Measurements from ENCODE around the gene METRNL. TPM values are rescaled to one million over a fixed set of nuclear protein-coding genes. Genes with fewer than 3 reads are reported as not detected.
"Not testable (repeated sequence)": the region's sequence is repeated elsewhere in the genome, so short reads cannot be mapped to it uniquely, and the experiment has no call there.

The METRNL gene
- total RNA-seq, 2 experiments from 2014 or later = 4.7 to 5.9 TPM

- H3K36me3 Mint-ChIP-seq = no peaks in the 10 kb centered on the region
- peak; percentile 35 for DNase-seq
- H3K4me1 Mint-ChIP-seq = peaks cover 14% of the 10 kb centered on the region
- H3K27me3 Mint-ChIP-seq = peaks cover 43% of the 10 kb centered on the region
- no peak overlapping the region for H3K4me3 Mint-ChIP-seq
- H3K27ac Mint-ChIP-seq = no peak overlapping the region
- no peaks in the 10 kb centered on the region for H3K9me3 Mint-ChIP-seq
Observed at GRCh38 chr17:83119987-83120864, 40.8 kb downstream of the METRNL start.

GRCh38 chr17:83121473-83121872, 42.1 kb downstream of the METRNL start:
- DNase-seq, H3K4me3 Mint-ChIP-seq, H3K27ac Mint-ChIP-seq, H3K9me3 Mint-ChIP-seq, H3K36me3 Mint-ChIP-seq: not testable (repeated sequence)
- H3K27me3 Mint-ChIP-seq = peaks cover 56% of the 10 kb centered on the region
- H3K4me1 Mint-ChIP-seq = peaks cover 24% of the 10 kb centered on the region

DNA sequence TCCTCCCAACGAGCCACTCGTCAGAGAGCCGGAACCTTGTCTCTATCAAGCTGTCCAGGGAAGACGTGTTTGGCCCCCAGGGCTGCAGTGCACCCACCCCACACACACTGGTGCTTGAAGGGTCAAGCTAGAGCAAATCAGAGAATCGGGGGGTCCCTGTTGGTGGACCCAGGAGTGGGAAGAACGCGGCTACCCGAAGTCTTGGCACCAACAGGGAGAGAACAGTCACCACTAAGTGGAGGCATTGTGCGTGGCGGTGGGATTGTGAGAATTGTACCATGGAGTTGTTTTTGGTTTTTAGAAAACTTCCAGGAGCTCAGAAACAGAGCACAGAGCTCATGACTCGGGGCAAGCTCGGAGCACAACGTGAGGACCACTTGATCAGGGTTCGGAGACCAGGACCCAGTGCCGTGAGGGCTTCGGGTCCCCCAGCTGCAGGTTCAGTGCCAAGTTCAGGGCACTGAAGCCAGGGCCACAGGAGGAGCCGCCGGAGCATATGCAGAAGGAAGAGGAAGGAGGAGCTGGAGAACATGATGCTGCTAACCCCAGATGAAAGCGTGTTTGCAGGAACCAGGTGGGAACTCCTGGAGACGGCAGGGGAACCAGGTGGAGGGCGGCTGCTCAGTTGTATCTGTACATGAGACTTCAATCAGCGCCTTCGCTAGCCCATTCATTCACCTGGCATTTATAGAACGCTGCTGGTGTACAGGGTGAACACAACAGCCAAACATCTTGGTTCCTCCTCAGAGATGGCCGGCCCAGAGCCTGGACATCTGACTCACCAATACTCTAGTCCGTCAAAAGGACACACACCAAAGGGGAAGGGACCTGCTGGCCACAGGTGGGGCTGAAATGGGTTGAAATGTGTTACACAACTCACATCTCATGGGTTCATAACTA, 42.8 kb downstream of the METRNL start:
- DNase-seq = no peak
- Mint-ChIP-seq H3K27ac (no peak overlapping the region), H3K4me1 (peaks cover 24% of the 10 kb centered on the region), H3K4me3 (no peak overlapping the region), H3K36me3 (no peaks in the 10 kb centered on the region), H3K9me3 (no peaks in the 10 kb centered on the region), H3K27me3 (peaks cover 60% of the 10 kb centered on the region)

GRCh38 chr17:83122834-83123233, 43.4 kb downstream of the METRNL start:
- no peak for DNase-seq
- H3K4me3 Mint-ChIP-seq = no peak overlapping the region
- no peaks in the 10 kb centered on the region for H3K9me3 Mint-ChIP-seq
- peaks cover 60% of the 10 kb centered on the region for H3K27me3 Mint-ChIP-seq
- no peak overlapping the region for H3K27ac Mint-ChIP-seq
- peaks cover 24% of the 10 kb centered on the region for H3K4me1 Mint-ChIP-seq
- H3K36me3 Mint-ChIP-seq = no peaks in the 10 kb centered on the region

DNA sequence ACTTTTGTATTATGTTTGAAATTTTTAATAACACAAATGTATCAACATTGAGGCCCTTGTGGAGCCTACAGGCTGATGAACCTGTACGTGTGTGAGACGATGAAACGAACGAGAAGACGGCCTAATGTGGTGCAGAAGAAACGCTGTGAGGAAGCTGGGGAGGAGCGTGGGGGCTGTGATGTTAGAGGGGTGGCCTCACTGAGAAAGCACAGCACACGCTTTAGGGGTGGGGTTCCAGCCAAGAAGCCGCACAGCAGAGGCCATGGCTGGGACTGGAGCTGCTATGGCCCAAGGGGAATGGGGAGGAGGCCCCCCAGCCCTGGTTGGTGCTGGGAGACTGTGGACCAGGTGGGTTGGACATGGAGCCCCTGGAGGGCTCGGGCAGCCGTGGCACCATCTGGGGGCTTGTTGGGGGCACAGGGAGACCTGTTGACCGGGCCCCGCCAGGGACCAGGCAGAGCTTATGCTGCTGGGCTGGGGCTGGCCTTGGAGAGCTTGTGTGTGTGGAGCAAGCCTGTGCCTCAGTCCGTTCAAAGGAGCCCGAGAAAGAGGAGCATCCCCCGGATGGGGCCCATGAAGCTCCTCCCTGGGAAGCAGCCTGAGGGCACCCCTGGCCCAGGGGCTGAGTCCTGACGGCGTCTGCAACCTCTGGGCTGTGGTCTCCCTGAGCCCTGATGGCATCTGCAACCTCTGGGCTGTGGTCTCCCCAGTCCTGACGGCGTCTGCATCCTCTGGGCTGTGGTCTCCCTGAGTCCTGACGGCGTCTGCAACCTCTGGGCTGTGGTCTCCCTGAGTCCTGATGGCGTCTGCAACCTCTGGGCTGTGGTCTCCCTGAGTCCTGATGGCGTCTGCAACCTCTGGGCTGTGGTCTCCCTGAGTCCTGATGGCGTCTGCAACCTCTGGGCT, 44.7 kb downstream of the METRNL start:
- no peak overlapping the region for H3K27ac Mint-ChIP-seq
- H3K4me3 Mint-ChIP-seq = no peak overlapping the region
- peaks cover 19% of the 10 kb centered on the region for H3K4me1 Mint-ChIP-seq
- peaks cover 54% of the 10 kb centered on the region for H3K27me3 Mint-ChIP-seq
- no peaks in the 10 kb centered on the region for H3K9me3 Mint-ChIP-seq
- DNase-seq = no peak
- no peaks in the 10 kb centered on the region for H3K36me3 Mint-ChIP-seq

DNA sequence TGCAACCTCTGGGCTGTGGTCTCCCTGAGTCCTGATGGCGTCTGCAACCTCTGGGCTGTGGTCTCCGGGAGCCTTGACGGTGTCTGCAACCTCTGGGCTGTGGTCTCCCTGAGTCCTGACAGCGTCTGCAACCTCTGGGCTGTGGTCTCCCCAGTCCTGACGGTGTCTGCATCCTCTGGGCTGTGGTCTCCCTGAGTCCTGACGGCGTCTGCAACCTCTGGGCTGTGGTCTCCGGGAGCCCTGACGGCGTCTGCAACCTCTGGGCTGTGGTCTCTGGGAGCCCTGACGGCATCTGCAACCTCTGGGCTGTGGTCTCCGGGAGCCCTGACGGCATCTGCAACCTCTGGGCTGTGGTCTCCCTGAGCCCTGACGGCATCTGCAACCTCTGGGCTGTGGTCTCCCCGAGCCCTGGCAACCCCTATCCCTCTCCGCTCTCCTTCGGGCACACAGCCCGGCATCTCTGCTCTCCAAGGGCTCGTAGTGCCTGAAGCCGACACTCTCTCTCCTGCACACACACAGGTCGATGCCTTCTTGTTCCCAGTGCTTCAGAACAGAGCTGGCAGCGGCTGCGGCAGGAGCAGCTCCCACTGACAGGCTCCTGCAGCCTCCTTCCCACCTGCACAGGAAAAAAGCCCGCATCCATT, 45.6 kb downstream of the METRNL start:
- Mint-ChIP-seq H3K4me3 (no peak overlapping the region), H3K36me3 (no peaks in the 10 kb centered on the region), H3K27me3 (peaks cover 48% of the 10 kb centered on the region), H3K9me3 (no peaks in the 10 kb centered on the region), H3K4me1 (peaks cover 15% of the 10 kb centered on the region), H3K27ac (no peak overlapping the region)
- no peak for DNase-seq

GRCh38 chr17:83125515-83126274, 46.3 kb downstream of the METRNL start:
- H3K9me3 Mint-ChIP-seq = no peaks in the 10 kb centered on the region
- H3K27ac Mint-ChIP-seq = no peak overlapping the region
- peaks cover 11% of the 10 kb centered on the region for H3K4me1 Mint-ChIP-seq
- H3K4me3 Mint-ChIP-seq = no peak overlapping the region
- no peaks in the 10 kb centered on the region for H3K36me3 Mint-ChIP-seq
- no peak for DNase-seq
- peaks cover 48% of the 10 kb centered on the region for H3K27me3 Mint-ChIP-seq

DNA sequence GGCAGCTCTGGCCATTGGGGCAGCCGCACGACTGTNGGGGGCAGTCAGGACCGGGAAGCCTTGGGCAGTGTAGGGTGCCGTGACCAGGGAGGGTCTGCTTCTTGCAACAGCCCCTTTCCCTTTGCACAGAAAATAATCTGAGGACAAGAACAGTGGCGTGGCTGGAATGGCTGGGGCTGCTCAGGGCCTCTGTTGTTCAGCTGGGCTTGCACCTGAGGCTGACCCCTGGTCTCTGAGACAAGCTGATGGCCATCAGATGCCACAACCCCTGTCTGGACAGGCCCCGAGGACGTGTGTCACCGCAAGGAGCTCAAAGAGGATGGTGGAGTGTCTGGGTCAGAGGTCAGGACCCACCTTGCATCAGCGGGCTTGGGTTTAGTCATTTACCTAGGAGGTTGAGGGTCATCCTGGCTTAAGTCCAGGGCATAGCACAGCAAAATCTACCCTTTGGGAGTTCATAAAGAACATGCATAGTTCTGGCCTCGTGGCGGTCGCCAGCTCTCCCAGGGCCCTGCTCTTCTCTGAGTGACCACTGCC, 46.9 kb downstream of the METRNL start:
- Mint-ChIP-seq H3K27me3 (peaks cover 48% of the 10 kb centered on the region), H3K4me3 (no peak overlapping the region), H3K9me3 (no peaks in the 10 kb centered on the region), H3K4me1 (peaks cover 11% of the 10 kb centered on the region), H3K27ac (no peak overlapping the region), H3K36me3 (no peaks in the 10 kb centered on the region)
- DNase-seq = no peak

GRCh38 chr17:83127431-83128160, 48.2 kb downstream of the METRNL start:
- H3K4me3 Mint-ChIP-seq = no peak overlapping the region
- no peak for DNase-seq
- peaks cover 36% of the 10 kb centered on the region for H3K27me3 Mint-ChIP-seq
- peaks cover 11% of the 10 kb centered on the region for H3K4me1 Mint-ChIP-seq
- H3K36me3 Mint-ChIP-seq = no peaks in the 10 kb centered on the region
- H3K27ac Mint-ChIP-seq = no peak overlapping the region
- no peaks in the 10 kb centered on the region for H3K9me3 Mint-ChIP-seq

DNA sequence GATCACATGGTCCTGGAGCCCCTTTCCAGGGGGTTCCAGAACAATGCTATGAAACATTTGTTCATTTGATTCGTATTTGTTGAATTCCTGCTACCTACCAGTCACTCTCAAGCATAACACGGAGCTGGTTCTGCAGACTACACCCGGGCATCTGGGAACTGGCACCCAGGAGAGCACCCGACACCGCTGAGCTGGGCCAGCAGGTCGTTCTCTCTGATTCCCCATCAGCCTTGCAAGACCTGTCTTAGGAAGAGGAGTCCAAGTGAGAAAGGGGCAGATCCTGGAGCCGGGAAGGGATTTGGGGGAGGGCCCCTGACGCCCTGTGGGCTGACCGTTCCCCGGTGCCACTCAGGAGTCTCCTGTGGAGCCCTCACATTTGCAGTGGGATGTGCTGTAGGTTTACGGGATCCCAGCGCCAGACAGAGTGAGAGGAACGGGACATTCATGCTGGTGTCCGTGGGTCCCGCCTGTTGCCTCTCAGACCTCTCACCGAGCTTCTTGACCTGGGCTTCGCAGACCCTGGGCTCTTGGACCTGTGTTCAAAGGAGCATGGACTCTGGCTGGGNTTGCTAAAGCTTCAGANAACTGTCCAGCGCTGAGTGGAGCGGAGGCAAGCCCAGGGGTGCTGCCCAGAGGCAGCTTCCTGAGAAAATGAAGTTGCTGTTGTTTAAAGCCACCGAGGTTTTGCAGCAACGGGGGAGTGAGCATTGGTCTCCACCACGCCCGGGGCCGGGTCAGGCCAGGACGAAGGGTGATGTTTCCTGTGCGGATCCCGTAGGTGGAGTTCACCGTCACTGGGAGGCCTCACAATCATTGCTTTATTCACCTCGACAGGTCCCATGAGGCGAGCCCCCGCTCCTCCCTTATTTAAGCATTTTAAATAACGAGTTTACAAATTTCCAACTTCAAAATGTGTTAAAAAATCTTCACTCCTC, 49.2 kb downstream of the METRNL start:
- Mint-ChIP-seq H3K27me3 (peaks cover 26% of the 10 kb centered on the region), H3K4me1 (peaks cover 11% of the 10 kb centered on the region)
- no peak for DNase-seq

GRCh38 chr17:83129676-83130075, 50.3 kb downstream of the METRNL start:
- no peak for DNase-seq

More for the DNA sequence above, 49.2 kb downstream of the METRNL start:
- H3K4me3 Mint-ChIP-seq = no peak overlapping the region
- H3K36me3 Mint-ChIP-seq = no peaks in the 10 kb centered on the region
- no peak overlapping the region for H3K27ac Mint-ChIP-seq
- H3K9me3 Mint-ChIP-seq = no peaks in the 10 kb centered on the region

GRCh38 chr17:83131401-83132011, 52.1 kb downstream of the METRNL start:
- Mint-ChIP-seq H3K4me3 (no peak overlapping the region), H3K27ac (no peak overlapping the region), H3K9me3 (no peaks in the 10 kb centered on the region), H3K27me3 (peaks cover 4% of the 10 kb centered on the region), H3K36me3 (no peaks in the 10 kb centered on the region), H3K4me1 (no peaks in the 10 kb centered on the region)
- no peak for DNase-seq

More at GRCh38 chr17:83129676-83130075, 50.3 kb downstream of the METRNL start:
- peaks cover 11% of the 10 kb centered on the region for H3K4me1 Mint-ChIP-seq
- no peak overlapping the region for H3K27ac Mint-ChIP-seq
- H3K27me3 Mint-ChIP-seq = peaks cover 21% of the 10 kb centered on the region
- no peak overlapping the region for H3K4me3 Mint-ChIP-seq
- H3K36me3 Mint-ChIP-seq = no peaks in the 10 kb centered on the region
- H3K9me3 Mint-ChIP-seq = no peaks in the 10 kb centered on the region
